ENCODE results near the gene INF2. TPM values are rescaled to one million over a fixed set of nuclear protein-coding genes. Genes with fewer than 3 reads are reported as not detected.

Gene INF2
- total RNA-seq, 1 donor from 2014 or later = 86.6 TPM

- peaks cover 6% of the 10 kb centered on the region for H3K36me3 Mint-ChIP-seq (ENCODE audit: low read depth)
- intact Hi-C loops (cut with micrococcal nuclease) = loop anchor here (1.0 to 2.0 kb wide), 10 partner anchors 17 to 739 kb away; partner anchors contain the start of genes ADSS1, BRF1, CDCA4 and CLBA1
- DNase-seq (ENCODE audit: low spot score) = no peak
- peaks cover 18% of the 10 kb centered on the region for H3K4me1 Mint-ChIP-seq (ENCODE audit: low read depth)
- H3K9me3 Mint-ChIP-seq = no peaks in the 10 kb centered on the region
- H3K27ac Mint-ChIP-seq = no peak overlapping the region
- peaks cover 2% of the 10 kb centered on the region for H3K27me3 Mint-ChIP-seq (ENCODE audit: insufficient read depth)
- peak overlapping the region; percentile 91 for H3K4me3 Mint-ChIP-seq
These were observed 62.4 kb downstream of the INF2 start for GRCh38 chr14:104751539-104752422.

DNA sequence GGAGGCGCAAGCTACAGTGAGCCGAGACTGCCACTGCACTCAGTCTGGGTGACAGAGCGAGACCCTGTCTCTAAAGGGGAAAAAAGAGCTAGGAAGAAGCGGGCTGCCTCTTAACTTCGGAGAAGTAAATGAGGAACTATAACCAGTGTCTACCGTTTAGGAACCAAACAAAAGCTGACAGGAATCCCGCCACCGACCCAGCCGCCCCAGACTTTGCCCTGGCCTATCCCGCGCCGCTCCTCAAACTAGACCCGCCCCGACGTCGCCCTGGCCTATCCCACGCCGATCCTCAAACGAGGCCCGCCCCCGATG lies 63.0 kb downstream of the INF2 start:
- Mint-ChIP-seq H3K27ac (peak overlapping the region; percentile 90), H3K4me1 (ENCODE audit: low read depth) (peaks cover 21% of the 10 kb centered on the region), H3K4me3 (peak overlapping the region; percentile 91), H3K27me3 (ENCODE audit: insufficient read depth) (peaks cover 2% of the 10 kb centered on the region), H3K9me3 (no peaks in the 10 kb centered on the region), H3K36me3 (ENCODE audit: low read depth) (peaks cover 8% of the 10 kb centered on the region)
- no peak for DNase-seq (ENCODE audit: low spot score)
- intact Hi-C loops (cut with micrococcal nuclease) = loop anchor here (1.0 to 2.0 kb wide), 10 partner anchors 16 to 738 kb away; partner anchors contain the start of genes ADSS1, BRF1, CDCA4 and CLBA1

DNA sequence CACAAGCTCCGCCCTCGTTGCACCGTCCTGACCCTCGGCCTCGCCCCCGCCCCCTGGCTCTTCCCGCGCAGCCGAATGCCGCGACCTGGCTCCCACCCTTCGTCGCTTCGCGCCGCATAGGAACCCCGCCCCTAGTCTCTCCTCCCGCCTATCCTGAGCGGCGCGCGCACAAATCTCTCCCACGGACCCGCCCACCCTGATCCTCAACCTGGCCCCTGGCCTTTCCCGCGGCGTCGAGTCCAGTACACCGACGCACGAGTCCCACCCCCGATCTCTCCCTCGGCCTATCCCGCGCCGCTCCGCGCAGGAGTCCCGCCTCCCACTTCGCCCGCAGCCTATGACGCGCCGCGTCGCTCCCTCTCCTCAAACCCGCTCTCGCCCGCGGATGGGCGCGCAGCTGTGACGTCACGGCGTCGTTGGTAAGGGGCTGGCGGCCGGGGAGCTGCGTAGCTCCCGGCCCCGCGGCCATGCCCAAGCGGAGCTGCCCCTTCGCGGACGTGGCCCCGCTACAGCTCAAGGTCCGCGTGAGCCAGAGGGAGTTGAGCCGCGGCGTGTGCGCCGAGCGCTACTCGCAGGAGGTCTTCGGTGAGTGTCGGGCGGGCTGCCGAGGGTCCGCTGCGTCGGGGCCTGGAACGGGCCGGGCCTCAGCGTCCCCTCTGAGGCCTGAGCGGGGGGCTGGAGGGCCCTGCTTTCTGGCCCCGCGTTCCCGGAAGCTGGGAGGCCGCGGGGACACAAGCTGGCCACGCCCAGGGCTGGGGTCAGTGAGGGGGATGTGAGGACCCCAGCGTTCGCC lies 63.5 kb downstream of the INF2 start, which contains the start of gene SIVA1:
TSS of gene SIVA1 (plus strand) at position 413 of the 793 bp plus-strand sequence. CDS start at position 468, 55 bp downstream.
- H3K4me3 Mint-ChIP-seq = peak within 1 kb of the TSS; percentile 92
- H3K36me3 Mint-ChIP-seq (ENCODE audit: low read depth) = peaks cover 9% of the 10 kb centered on the region
- intact Hi-C loops (cut with micrococcal nuclease) = loop anchor here (1.0 to 2.0 kb wide), 10 partner anchors 15 to 737 kb away; partner anchors contain the start of genes ADSS1, BRF1, CDCA4 and CLBA1
- peaks cover 21% of the 10 kb centered on the region for H3K4me1 Mint-ChIP-seq (ENCODE audit: low read depth)
- peaks cover 2% of the 10 kb centered on the region for H3K27me3 Mint-ChIP-seq (ENCODE audit: insufficient read depth)
- no peaks in the 10 kb centered on the region for H3K9me3 Mint-ChIP-seq
- peak within 1 kb of the TSS; percentile 90 for H3K27ac Mint-ChIP-seq
- DNase-seq (ENCODE audit: low spot score) = peak; percentile 100

- Mint-ChIP-seq H3K4me3 (peak overlapping the region; percentile 92), H3K27me3 (ENCODE audit: insufficient read depth) (peaks cover 2% of the 10 kb centered on the region), H3K4me1 (ENCODE audit: low read depth) (peaks cover 21% of the 10 kb centered on the region), H3K9me3 (no peaks in the 10 kb centered on the region), H3K36me3 (ENCODE audit: low read depth) (peaks cover 9% of the 10 kb centered on the region), H3K27ac (peak overlapping the region; percentile 80)
- peak; percentile 12 for DNase-seq (ENCODE audit: low spot score)
- intact Hi-C loops (cut with micrococcal nuclease) = loop anchor here (2.0 kb wide), 3 partner anchors 59 to 547 kb away; partner anchors contain the start of genes BRF1 and CLBA1
These were observed 64.3 kb downstream of the INF2 start for GRCh38 chr14:104753528-104754212.

DNA sequence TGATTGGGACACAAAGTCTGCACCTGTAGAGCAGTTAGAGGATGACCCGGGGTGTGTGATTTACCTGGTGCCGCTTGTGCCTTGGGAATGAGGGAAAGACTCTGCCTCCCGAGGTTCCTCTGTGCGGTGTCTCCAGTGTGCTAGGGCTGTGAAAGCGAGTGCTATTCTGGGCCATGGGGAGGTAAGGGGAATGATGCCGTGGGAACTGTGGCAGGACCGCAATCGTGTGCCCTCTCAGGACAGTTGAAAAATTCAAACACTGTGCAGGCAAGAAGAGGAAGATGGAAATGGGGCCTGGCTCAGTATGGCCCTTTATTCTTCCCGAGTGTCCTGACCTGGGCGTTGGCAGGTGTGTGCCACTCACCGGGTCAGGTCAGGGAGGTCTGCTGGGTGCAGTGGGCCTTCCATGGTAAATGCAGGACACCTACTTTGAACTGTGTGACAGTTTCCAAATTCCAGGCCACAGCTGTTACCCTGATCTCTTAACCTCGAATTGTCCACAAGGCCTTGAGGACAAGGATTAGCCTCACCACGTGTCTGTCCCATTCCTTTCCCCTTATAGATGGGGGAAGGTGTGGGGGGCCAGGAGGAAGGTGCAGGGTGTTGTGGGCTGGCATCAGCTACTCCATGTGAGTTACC lies 64.9 kb downstream of the INF2 start:
- DNase-seq (ENCODE audit: low spot score) = no peak
- intact Hi-C loops (cut with micrococcal nuclease) = no loop called here
- Mint-ChIP-seq H3K27me3 (ENCODE audit: insufficient read depth) (peaks cover 2% of the 10 kb centered on the region), H3K4me1 (ENCODE audit: low read depth) (peaks cover 21% of the 10 kb centered on the region), H3K4me3 (peak overlapping the region; percentile 92), H3K9me3 (no peaks in the 10 kb centered on the region), H3K36me3 (ENCODE audit: low read depth) (peaks cover 9% of the 10 kb centered on the region), H3K27ac (peak overlapping the region; percentile 80)

DNA sequence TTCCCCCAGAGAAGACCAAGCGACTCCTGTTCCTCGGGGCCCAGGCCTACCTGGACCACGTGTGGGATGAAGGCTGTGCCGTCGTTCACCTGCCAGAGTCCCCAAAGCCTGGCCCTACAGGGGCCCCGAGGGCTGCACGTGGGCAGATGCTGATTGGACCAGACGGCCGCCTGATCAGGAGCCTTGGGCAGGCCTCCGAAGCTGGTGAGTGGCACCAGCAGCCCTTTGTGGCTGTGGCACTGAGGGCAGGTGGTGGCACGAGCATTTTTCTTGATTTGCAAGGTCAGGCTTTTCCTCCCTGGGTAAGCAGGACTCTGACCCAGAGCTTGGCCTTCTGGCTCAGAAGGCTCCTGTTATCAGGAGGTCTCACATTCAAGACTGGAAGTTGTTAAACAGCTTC lies 66.2 kb downstream of the INF2 start:
- Mint-ChIP-seq H3K4me3 (no peak overlapping the region), H3K9me3 (no peaks in the 10 kb centered on the region), H3K27me3 (ENCODE audit: insufficient read depth) (no peaks in the 10 kb centered on the region), H3K4me1 (ENCODE audit: low read depth) (peaks cover 21% of the 10 kb centered on the region), H3K36me3 (ENCODE audit: low read depth) (peaks cover 14% of the 10 kb centered on the region), H3K27ac (no peak overlapping the region)
- DNase-seq (ENCODE audit: low spot score) = no peak
- intact Hi-C loops (cut with micrococcal nuclease) = no loop called here

GRCh38 chr14:104756477-104757237 lies 67.2 kb downstream of the INF2 start:
- Mint-ChIP-seq H3K36me3 (ENCODE audit: low read depth) (peaks cover 15% of the 10 kb centered on the region), H3K4me3 (peak overlapping the region; percentile 33), H3K4me1 (ENCODE audit: low read depth) (peaks cover 21% of the 10 kb centered on the region), H3K9me3 (no peaks in the 10 kb centered on the region), H3K27me3 (ENCODE audit: insufficient read depth) (no peaks in the 10 kb centered on the region), H3K27ac (peak overlapping the region; percentile 65)
- DNase-seq (ENCODE audit: low spot score) = no peak
- intact Hi-C loops (cut with micrococcal nuclease) = no loop called here

GRCh38 chr14:104757238-104757585 lies 67.8 kb downstream of the INF2 start:
- no peaks in the 10 kb centered on the region for H3K27me3 Mint-ChIP-seq (ENCODE audit: insufficient read depth)
- no peak for DNase-seq (ENCODE audit: low spot score)
- H3K4me3 Mint-ChIP-seq = peak overlapping the region; percentile 33
- H3K4me1 Mint-ChIP-seq (ENCODE audit: low read depth) = peaks cover 21% of the 10 kb centered on the region
- peaks cover 17% of the 10 kb centered on the region for H3K36me3 Mint-ChIP-seq (ENCODE audit: low read depth)
- H3K9me3 Mint-ChIP-seq = no peaks in the 10 kb centered on the region
- intact Hi-C loops (cut with micrococcal nuclease) = no loop called here
- peak overlapping the region; percentile 65 for H3K27ac Mint-ChIP-seq

DNA sequence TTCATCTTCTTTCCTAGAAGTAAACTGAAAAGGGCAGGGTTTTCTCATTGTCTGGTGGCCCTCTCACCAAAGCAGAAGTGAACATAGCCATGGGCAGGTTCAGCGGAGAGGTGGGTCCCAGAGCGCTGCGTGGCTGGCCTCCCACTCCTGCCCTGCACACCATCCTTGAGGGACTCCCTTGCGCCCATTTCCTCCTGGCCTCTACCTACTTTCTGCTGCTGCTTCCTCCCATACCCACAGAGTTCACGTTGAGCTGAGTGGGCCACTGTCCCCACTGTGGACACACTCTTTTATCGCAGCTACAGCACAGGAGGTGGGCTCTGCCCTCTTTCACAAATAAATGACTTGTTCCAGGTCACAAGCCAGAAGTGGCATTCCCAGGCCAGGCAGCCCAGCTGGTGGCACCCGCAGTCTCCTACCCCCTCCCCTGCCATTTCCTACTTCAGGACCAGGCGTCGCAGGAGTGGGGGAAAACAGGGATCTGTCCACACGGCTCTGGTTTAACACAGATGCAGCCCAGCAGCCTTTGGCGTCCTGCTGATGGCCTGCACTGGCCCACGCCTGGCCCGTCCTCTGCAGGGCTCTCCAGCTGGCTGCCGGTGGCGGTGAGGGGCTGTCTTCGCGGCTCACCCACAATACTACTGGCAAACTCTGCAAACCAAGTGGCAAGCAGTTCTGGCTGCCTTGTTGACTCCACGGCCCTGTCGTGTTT lies 68.4 kb downstream of the INF2 start:
- DNase-seq (ENCODE audit: low spot score) = no peak
- H3K36me3 Mint-ChIP-seq (ENCODE audit: low read depth) = peaks cover 18% of the 10 kb centered on the region
- H3K4me3 Mint-ChIP-seq = no peak overlapping the region
- intact Hi-C loops (cut with micrococcal nuclease) = no loop called here
- H3K4me1 Mint-ChIP-seq (ENCODE audit: low read depth) = peaks cover 21% of the 10 kb centered on the region
- H3K9me3 Mint-ChIP-seq = no peaks in the 10 kb centered on the region
- no peak overlapping the region for H3K27ac Mint-ChIP-seq
- H3K27me3 Mint-ChIP-seq (ENCODE audit: insufficient read depth) = no peaks in the 10 kb centered on the region

- no peaks in the 10 kb centered on the region for H3K27me3 Mint-ChIP-seq (ENCODE audit: insufficient read depth)
- H3K4me1 Mint-ChIP-seq (ENCODE audit: low read depth) = peaks cover 13% of the 10 kb centered on the region
- H3K36me3 Mint-ChIP-seq (ENCODE audit: low read depth) = peaks cover 16% of the 10 kb centered on the region
- DNase-seq (ENCODE audit: low spot score) = no peak
- no peaks in the 10 kb centered on the region for H3K9me3 Mint-ChIP-seq
- intact Hi-C loops (cut with micrococcal nuclease) = no loop called here
- no peak overlapping the region for H3K4me3 Mint-ChIP-seq
- H3K27ac Mint-ChIP-seq = no peak overlapping the region
These were observed 69.9 kb downstream of the INF2 start for GRCh38 chr14:104758981-104759969.
